Fibroblast of gingiva (primary cell): ENCODE results near the gene PLA2G6.

Experiments used
- DNase-seq: peaks from one replicate; pipeline ENCODE4 v3.0.0-alpha.2; 2011; ENCODE audit warnings: low read depth

The PLA2G6 gene

DNA sequence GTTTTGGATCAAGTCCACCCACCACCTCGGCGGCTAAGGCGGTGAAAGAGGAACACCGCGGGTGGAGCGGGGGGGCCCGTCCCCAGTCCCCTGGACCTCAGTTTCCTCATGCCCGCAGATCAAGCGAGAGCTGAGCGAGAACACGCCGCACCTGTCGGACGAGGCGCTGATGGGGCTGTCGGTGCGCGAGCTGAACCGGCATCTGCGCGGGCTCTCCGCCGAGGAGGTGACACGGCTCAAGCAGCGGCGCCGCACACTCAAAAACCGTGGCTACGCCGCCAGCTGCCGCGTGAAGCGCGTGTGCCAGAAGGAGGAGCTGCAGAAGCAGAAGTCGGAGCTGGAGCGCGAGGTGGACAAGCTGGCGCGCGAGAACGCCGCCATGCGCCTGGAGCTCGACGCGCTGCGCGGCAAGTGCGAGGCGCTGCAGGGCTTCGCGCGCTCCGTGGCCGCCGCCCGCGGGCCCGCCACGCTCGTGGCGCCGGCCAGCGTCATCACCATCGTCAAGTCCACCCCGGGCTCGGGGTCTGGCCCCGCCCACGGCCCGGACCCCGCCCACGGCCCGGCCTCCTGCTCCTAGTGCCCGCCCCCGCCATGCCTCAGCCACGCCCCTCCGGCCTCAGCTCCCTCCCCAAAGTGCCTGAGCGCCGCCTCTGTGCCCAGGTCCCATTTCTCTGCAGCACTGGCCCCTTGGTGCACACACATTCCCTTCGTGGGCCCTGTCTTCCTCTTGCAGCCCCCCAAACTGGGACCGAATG is 32.8 kb upstream of the PLA2G6 start:
- DNase-seq = peak; percentile 69

DNA sequence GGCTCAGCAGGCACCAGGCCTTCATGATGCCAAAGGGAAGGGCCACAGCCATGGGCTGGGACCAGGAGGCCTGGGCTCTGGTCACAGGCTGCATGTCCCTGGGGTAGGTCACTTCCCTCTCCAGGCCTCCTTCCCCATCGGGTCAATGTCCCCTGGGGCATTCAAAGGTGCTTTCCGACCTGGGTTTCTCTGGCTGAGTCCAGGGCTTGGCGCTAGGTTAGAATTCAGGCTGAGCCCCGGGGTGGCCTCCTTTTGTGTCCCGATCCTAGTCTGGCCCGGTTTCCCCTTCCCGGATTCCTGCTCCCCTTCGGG is 32.3 kb upstream of the PLA2G6 start:
- DNase-seq = no peak

DNA sequence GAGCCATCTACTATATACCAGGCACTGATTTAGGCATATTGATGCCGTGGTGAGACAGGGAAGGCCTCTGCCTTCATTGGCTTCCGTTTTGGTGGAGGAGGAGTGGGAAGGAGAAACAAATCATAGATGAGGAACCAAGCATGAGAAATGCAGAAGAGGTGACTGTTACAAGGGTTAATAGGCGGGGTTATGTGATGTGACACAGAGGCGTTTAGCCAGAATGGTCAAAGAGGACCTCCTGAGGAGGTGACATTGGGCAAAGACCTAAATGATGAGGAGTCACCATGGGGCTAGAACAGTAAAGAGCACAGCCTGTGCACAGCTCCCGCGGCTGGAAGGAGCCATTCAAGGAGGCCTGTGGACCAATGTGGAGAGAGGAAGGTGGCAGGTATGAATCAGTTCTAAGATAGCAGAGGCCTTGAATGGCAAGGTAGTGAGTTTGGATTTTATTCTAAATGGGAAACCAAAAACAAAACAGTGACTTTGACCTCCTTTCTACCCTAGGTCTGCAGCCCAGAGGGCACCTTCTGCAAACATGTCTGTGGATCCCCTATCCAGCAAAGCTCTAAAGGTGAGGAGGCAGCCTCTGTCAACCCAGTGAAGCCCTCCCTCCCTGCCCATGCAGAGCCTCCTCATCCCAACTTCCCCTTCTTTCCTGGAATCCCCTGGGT is 31.8 kb upstream of the PLA2G6 start:
- no peak for DNase-seq

DNA sequence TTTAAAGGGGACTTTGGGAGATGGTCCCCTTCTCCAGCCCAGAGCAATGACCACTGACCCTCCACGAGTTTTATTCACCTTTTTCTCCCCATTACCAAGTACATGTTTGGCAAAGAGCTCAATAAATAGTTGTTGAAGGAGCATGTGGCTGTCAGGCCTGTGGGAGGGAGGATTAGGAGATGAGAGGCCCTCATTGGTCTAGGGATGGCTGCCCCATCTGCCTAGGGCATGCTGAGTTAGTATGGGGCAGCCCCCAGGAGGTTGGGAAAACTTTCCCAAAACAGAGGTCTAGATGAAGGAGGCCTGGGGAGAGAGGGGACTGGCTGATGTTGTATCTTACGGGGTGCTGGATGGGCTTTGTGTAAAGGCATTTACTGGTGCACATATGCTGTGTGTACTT is 30.8 kb upstream of the PLA2G6 start:
- DNase-seq = no peak

- DNase-seq = no peak
Observed at GRCh38 chr22:38211556-38211955, 29.9 kb upstream of the PLA2G6 start.

DNA sequence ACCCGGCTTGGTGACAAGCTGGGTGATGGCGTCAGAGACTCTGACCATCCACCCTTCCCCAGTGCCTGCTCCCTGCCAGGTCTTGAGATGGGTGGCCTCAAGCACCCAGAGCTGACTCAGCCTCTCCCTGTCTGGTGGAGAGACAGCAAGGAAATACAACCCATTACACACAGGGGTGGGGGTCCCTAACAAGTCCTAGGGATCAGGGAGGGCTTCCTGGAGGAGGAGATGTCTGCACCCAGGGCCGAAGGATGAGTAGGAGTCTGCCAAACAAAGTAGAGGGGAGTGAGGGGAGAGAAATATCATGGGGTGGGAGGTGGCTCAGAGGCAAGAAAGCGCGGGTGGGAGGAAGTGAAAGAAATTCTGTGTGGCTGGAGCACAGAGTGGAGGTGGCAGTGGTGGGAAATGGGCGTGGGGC is 26.9 kb upstream of the PLA2G6 start:
- DNase-seq = no peak

DNA sequence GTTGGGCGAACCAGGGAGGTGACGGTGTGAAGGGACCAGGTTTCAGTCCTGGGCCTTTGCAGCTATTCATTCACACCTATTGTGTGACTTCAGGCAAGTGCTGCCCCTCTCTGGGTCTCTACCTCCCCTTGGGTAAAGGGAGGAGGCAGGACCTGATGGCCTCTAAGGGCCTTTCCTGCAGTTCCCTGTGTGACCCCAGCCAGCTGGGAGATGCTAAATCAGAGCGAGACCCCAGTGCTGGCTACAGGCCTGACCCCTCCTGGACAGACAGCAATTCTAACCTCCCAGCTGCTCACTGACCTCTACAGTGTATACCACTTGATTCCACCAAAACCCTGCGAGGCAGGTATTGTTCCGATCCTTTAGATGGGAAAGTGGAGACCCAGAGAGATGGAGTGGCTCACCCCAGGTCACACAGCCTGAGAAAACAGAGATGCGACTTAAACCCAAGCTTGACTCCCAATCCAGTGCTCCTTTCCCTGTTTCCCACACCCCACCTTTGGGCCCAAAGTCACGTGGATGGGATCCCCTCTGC is 26.3 kb upstream of the PLA2G6 start:
- no peak for DNase-seq

DNA sequence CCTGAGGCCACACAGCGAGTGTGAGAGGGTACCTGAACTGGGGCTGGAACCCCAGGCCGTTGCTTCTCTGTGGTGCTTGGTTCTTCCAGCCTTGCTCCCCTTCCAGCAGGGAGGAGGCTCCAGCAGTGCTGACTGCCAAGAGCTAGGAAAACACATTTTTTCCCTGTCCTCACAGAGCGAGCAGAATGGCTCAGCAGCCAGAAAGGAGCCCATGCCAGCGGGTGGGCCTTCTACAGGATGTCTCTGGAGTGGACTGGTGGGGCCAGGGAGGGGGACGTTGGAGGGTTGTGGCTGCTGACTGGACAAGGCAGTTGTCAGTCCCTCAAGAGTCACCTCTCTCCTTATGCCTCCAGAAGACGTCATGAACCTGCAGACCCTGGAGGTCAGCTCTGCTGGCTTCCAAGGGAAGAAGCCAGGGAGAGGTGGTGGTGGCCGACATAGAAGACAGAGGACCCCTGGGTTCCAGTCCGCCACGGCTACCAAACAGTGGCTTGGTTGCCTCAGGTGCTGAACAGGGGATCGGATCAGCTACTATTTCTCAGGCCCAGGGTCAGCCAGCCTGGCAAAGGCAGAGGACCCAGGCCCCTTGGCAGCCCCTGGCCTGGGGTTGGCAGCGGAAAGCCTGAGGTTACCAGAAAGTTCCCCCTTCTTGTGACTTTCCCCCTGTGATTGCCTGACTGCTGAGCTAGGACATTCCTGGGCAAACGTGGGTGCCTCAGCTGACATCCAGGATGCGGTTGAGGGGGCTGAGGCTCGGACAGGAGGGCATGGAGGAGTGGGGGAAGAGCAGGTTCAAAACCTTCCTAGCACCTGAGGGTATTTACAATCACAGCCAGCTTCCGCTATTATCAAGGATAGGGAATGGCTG is 23.9 kb upstream of the PLA2G6 start:
- DNase-seq = peak; percentile 80

DNA sequence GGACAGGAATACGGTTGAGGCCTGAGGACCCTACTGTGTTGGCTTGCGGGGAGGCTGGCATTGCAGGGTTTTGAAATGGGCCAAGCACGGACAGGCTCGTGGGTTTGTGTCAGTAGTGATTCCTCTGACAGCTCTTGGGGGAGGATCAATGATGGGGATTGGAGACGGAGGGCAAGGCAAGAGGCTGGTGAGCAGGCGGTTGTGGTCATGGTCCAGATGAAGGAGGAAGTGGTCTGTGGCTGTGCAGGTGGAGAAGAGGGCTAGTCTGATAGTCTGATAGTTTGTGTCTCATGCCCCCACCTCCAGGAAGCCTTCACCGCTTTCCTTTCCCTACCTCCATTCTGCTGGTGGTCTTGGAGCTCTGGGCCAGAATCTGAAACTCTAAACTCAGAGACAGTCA is 23.2 kb upstream of the PLA2G6 start:
- no peak for DNase-seq

DNA sequence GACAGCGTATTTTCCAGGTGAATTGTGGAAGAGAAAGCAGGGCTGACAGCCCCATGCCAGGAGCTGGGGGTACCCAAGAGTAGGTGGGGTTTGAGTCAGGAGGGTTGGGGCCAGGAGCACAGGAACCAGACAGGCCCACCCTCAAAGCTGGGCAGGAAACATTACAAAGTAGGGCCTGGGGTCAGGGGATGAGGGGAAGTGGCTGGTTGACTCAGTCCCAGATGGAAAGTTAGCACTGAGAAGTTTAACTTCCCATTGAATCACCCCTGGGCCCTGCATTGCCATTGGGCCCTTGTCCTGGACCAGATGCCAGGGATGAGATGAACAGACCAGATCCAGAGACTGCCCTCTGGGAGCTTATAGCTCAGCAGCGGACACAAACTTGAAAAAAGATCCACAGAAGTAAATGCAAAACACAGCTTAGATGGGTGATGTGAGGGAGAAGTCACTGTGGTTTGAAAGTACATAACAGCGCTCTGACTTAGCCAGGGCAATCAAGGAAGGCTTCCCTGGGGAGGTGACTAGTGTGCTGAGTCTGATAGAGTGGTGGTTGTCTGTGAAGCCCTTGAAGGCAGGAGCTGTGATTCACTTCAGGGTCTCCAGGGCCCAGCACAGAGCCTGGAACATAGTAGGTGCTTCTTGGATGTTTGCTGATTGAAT is 22.4 kb upstream of the PLA2G6 start:
- DNase-seq = no peak

DNA sequence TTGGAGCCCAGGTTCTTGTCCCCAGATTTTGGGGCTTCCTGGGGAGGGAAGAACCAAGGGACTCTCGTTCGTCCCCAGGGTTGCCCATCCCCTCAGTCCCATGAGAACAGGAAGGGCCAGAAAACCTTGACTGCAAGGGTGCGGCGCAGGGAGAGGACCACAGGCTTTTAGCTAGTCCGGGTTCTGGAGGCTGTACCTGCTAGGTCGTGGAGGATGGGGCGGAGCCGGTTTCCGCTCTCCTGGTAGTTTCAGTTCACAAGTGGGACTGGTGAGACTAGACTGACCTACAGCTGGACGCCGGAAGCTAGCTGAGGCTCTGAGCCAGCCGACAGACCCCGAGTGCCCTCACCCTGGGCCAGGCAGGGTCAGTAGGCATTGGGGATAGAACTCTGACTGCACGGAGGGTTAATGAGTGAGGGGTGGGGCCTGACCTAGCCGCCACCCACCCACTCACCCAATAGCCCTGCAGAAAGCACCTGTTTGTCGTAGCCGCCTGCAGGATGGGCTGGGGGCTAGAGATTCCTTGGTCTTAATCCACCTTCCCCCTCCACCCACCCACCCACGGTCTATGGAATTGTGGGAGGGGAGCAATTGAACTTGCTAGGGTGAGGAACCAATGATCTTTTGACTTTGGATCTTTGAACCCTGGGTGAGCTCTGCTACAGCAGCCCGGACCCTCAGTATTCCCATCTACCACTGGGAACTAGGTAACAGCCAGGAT is 21.6 kb upstream of the PLA2G6 start:
- DNase-seq = no peak

DNA sequence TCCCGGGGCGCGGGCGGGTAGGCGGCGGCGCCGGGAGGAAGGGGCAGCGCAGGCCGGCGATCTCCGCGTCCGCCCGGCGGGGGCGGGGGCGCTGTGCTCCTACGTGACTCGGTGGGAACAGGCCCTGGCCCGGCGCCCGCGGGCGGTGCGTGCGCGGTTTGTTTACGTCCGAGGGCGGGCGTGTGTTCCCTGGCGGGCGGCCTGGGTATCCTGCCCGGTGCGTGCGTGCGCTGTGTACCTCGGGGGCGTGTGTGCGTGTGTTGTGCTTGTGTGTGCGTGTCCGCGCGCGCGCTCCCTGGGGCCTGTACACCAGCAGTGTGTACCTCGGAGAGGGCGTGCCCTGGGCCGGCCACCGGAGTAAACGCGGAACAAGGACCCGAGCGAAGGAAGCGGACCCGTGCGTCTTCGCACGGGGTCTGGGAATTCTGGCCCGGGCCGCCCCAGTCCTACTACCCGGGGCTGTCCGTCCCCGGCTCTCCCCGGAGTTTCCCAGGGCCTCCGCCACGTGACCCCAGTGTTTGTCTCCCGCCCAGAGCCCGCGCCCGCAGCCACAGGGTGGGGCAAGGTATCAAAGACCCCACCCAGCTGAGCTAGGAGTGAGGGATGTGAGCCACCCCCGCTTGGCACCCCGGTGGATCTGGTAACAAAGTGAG is 20.9 kb upstream of the PLA2G6 start:
- DNase-seq = peak; percentile 92

GRCh38 chr22:38201711-38202436 is 20.2 kb upstream of the PLA2G6 start, which contains the start of gene MAFF:
Gene MAFF (plus strand): TSS chr22:38201994. CDS start chr22:38213854, 11,860 bp downstream.
- peak; percentile 97 for DNase-seq

DNA sequence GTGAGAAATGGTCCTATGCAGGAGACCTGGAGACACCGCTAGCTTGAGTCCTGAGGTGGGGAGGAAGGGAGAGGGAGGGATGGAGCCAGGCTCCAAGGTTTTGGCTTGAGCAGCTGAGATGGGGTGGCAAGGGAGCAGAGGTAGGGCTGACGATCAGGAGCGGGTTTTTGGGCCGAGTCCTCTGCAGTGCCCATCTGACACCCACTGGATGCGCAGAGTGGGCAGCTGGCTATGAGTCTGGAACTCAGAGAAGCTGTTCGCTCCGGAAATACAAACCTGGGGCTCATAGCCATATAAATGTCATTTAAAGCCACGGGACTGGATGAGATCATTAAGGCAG is 19.7 kb upstream of the PLA2G6 start:
- no peak for DNase-seq

GRCh38 chr22:38199826-38200559 is 18.4 kb upstream of the PLA2G6 start:
- no peak for DNase-seq

GRCh38 chr22:38196791-38197419 is 15.3 kb upstream of the PLA2G6 start:
- DNase-seq = no peak

DNA sequence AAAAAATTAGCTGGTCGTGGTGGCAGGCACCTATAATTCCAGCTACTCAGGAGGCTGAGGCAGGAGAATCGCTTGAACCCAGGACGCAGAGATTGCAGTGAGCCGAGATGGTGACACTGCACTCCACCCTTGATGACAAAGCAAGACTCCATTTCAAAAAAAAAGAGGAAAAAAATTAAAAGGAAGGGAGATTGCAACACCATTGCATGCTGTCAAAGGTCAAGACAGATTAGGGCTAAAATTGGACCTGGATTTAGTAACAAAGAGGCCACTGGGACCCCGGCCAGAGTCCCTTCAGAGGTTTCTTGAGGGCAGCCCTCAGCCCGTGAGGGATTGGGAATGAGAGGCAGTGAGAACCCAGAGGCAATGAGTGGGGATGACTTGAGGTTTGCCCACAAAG is 11.9 kb upstream of the PLA2G6 start:
- DNase-seq = no peak

DNA sequence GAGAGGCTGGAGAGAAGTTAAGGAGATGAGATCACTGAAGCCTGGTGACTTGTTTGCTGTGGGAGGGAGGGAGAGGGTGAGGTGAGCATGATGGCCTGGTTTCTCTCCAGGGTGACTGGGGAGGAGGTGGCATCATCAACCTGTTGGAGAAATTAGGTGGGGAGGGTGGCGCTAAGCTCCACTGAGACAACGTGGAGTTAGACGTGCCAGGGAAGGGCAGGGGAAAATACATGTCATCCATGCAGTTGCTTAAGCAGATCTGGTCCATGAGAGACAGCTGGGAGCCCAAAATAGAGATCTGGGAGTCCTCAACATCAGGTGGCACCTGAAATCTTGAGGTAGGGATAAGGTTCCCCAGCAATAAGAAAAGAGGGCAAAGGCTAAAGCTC is 10.8 kb upstream of the PLA2G6 start:
- no peak for DNase-seq
